ENCODE data around the gene TUG1. TPM values are rescaled to one million over a fixed set of nuclear protein-coding genes. Genes with fewer than 3 reads are reported as not detected.

The TUG1 gene
- polyA plus RNA-seq, 1 donor, result 257 TPM

- DNase-seq, result no peak
Measured at GRCh38 chr22:30996462-30996861, 27.4 kb downstream of the TUG1 start.

GRCh38 chr22:30998329-30998728 is 29.3 kb downstream of the TUG1 start:
- DNase-seq, result no peak

- DNase-seq, result no peak
Measured at GRCh38 chr22:31001124-31001770, 32.2 kb downstream of the TUG1 start.

GRCh38 chr22:31005535-31005934 is 36.5 kb downstream of the TUG1 start:
- no peak for DNase-seq

GRCh38 chr22:31019191-31019930 is 50.3 kb downstream of the TUG1 start:
- no peak for DNase-seq

- DNase-seq, result no peak
Measured at GRCh38 chr22:31020334-31020733, 51.3 kb downstream of the TUG1 start.

- no peak for DNase-seq
Measured at GRCh38 chr22:31022516-31022915, 53.5 kb downstream of the TUG1 start.

Other genes starting within 250 kb of the TUG1 start
- 38.2 TPM for gene MORC2, start 491 bp upstream of the TUG1 start, polyA plus RNA-seq (ENCODE audit: insufficient read length)
- 37.1 TPM for gene SMTN, start 112.1 kb downstream of the TUG1 start, polyA plus RNA-seq (ENCODE audit: insufficient read length)
- 3.5 TPM for gene SELENOM, start 138.3 kb downstream of the TUG1 start, polyA plus RNA-seq (ENCODE audit: insufficient read length)
- 4.9 TPM for gene INPP5J, start 153.7 kb downstream of the TUG1 start, polyA plus RNA-seq (ENCODE audit: insufficient read length)
- 0.18 TPM for gene PLA2G3, start 171.2 kb downstream of the TUG1 start, polyA plus RNA-seq (ENCODE audit: insufficient read length)
- 52.9 TPM for gene RNF185, start 190.9 kb downstream of the TUG1 start, polyA plus RNA-seq (ENCODE audit: insufficient read length)
- 50.4 TPM for gene LIMK2, start 243.0 kb downstream of the TUG1 start, polyA plus RNA-seq (ENCODE audit: insufficient read length)

Measured in left kidney (tissue), 2 donors.